Epithelial cell of prostate (primary cell): ENCODE measurements around the gene USP13.

Experiments used
- DNase-seq: peaks from one replicate; pipeline ENCODE4 v3.0.0-alpha.2; 2011; ENCODE audit warnings: low read depth, low spot score
- H3K27ac ChIP-seq: fragments of 450-650 bp; 2 replicates; pipeline ENCODE4 v1.5.1; 2017; ENCODE audit warnings: mild to moderate bottlenecking

Gene USP13

GRCh38 chr3:179832333-179832854 lies 179.6 kb downstream of the USP13 start:
- DNase-seq: no peak
- H3K27ac ChIP-seq: no peak overlapping the region

GRCh38 chr3:179833294-179833693 lies 180.5 kb downstream of the USP13 start:
- DNase-seq: no peak
- no peak overlapping the region for H3K27ac ChIP-seq

GRCh38 chr3:179837374-179837773 lies 184.5 kb downstream of the USP13 start:
- no peak for DNase-seq
- no peak overlapping the region for H3K27ac ChIP-seq
